GM12873 (cell line): ENCODE results near the gene OR52A5.

ENCODE experiments used
- TF ChIP-seq, protein P1 (sequence below): IDR thresholded peaks from 2 replicates; pipeline ENCODE4 v1.5.1; 2012; ENCODE audit warnings: low read depth, mild to moderate bottlenecking, moderate library complexity, low read length, control low read depth; ENCODE audit not compliant: insufficient read depth; ENCODE audit errors: missing control alignments

OR52A5 gene

DNA sequence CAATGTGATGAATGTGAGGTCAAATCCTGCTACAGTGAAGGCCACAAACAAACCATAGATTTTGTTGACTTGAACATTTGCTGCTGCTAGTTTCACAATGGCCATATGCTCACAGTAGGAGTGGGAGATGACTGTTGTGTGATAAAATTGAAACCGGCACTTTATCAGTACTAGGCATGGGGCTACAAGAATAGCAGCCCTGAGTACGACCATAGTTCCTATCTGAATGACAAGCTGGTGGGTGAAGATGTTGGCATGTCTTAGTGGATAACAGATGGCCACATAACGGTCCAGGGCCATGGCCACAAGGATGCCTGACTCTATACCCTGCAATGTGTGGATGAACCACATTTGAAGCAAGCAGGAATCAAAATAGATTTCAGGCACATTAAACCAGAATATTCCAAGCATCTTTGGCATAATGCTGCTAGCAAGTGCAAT, 13.6 kb upstream of the OR52A5 start:
- TF ChIP-seq, protein P1, sequence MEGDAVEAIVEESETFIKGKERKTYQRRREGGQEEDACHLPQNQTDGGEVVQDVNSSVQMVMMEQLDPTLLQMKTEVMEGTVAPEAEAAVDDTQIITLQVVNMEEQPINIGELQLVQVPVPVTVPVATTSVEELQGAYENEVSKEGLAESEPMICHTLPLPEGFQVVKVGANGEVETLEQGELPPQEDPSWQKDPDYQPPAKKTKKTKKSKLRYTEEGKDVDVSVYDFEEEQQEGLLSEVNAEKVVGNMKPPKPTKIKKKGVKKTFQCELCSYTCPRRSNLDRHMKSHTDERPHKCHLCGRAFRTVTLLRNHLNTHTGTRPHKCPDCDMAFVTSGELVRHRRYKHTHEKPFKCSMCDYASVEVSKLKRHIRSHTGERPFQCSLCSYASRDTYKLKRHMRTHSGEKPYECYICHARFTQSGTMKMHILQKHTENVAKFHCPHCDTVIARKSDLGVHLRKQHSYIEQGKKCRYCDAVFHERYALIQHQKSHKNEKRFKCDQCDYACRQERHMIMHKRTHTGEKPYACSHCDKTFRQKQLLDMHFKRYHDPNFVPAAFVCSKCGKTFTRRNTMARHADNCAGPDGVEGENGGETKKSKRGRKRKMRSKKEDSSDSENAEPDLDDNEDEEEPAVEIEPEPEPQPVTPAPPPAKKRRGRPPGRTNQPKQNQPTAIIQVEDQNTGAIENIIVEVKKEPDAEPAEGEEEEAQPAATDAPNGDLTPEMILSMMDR: no peak

DNA sequence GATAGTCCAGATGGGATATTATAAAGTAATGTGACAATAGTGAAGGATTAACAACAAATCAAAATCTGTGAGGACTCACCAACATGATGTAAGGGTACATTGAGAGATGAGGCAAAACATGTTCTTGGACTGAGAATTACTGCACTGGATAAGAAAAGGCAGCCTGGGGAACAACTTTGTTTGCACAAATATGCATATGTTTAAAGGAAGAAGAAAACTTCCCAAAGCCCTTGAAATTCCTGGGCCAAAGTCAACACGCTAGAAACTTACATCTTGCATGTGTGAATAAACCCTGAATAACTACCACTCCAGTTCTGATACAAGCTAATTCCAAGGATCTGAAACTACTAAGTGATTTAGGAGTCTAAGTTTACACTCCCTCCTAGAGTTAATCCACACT, 1.1 kb downstream of the OR52A5 start:
- TF ChIP-seq, protein P1: no peak

DNA sequence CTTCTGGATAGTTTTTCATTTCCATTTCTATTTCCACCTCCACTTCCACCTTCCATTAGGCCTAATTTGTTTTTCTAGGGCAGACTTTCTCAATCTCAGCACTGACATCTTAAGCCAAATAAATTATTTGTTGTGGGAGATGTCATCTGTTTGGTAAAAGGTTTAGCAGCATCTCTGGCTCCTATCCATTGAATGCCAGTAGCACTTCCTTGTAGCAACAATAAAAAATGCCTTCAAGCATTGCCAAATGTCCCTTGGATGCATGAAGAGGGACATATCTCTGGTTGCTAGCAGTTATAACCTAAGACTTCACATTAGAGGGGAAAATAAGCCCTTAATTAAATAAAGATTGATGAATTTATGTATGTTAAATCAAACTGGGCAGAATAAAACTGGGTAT, 1.9 kb downstream of the OR52A5 start:
- TF ChIP-seq, protein P1: no peak

DNA sequence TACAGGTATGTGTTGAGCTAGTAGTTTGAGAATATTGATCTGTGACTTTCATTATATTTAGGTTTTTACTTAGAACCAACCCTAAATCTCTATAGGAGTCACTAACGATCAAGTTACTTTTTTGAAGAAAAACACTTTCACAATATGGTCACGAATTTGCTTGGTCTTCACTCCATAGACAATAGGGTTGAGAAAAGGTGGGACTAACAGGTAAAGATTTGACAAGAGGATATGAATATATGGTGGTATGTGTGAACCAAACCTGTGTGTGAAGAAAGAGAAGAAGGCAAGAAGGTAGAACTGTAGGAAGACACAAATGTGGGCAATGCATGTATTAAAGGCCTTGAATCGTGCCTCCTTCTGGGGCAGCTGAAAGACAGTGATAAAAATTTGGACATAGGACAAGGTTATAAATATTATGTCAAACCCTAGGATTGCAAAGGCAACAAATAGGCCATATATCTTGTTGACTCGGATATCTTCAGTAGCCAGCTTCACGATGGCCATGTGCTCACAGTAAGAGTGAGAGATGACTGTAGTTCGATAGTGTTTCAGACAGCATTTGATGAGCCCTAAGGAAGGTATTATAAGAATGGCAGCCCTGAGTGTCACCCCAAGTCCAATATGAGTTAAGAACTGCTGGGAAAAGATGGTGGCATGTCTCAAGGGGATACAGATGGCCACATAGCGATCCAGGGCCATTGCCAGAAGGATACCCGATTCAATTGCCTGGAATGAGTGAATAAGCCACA, 6.4 kb downstream of the OR52A5 start:
- TF ChIP-seq, protein P1: no peak

DNA sequence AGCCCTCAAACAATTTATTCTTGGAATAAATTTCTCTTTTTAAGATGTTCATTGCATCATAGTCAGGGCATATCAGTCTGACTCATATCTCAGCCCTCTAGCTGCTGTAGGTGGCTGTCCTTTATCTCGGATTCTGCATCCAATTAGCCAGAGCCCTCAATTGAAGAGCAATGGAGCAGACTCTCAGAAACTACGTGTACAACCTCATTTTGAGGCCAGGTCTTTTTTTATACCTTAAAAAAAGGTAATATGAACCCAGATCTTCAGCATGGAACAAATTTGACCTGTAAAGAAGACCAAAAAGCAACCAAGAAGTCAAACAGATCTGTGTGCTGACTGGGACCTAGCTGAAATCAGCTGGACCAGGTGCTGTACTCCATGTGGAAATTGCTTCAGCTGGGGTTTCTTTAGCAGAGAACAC, 8.7 kb downstream of the OR52A5 start:
- TF ChIP-seq, protein P1: no peak

DNA sequence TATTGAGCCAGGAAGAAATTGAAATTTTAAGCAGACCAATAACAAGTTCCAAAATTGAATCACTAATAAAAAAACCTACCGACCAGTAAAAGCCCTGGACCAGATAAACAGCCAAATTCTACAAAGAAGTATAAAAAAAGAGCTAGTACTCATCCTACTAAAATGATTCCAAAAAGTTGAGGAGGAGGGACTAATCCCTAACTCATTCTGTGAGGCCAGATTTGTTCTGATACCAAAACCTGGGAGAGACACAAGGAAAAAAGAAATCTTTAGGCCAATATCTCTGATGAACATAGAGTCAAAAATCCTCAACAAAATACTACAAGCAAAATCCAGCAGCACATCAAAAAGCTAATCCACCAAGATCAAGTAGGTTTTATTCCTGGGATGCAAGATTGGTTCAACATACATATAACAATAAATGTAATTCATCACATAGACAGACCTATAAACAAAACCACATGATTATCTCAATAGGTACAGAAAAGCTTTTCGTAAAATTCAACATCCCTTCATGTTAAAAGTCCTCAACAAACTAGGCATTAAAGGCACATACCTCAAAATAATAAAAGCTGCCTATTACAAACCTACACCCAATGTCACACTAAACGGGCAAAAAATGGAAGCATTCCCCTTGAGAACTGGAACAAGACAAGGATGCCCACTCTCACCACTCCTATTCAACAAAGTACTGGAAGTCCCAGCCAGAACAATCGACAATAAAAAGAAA, 13.1 kb downstream of the OR52A5 start:
- TF ChIP-seq, protein P1: no peak

DNA sequence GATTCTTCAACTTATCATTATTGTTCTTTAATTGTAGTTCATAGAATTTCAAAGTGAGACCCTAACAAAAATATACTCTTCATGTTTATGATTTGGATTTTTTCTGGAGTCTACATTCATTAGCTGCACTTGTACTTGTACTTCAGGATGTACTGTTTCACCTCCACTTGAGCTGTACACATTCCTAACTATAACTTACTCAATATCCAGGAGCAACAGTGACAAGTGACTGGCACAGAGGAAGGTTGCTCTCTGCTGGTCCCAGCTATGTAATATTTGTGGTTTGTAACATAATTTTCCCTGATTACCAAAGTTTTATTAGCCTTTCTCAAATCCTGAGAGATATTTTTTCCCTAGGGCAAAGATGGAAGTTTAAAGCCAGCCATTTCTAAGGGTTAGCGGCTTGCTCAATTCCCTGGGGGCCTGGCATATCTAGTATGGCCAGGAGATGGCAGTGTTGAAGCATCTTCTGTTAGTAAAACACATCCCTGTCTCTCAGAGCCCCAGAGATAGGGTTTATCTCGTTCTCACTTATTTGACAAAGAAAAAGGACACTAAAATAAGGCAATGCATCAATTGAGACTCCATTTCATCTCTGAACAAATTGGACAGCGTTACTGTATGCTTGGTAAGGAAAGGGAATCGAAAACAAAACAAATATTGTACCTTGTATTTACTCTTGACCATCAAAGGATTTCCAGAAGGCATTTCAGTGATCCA, 14.2 kb downstream of the OR52A5 start:
- TF ChIP-seq, protein P1: peak; percentile 80
